SK-N-SH treated with all-trans-retinoic acid at 6 μM for 48 hours (cell line): ENCODE measurements around the gene ADH1C.
"Not testable (repeated sequence)": the region's sequence is repeated elsewhere in the genome, so short reads cannot be mapped to it uniquely, and the experiment has no call there.

Source experiments
- ATAC-seq: fragments of 200-7000 bp; cut with Tn5 transposase; 3 replicates; pipeline ENCODE4 v1.9.1; 2020; ENCODE audit warnings: mild to moderate bottlenecking, moderate library complexity
- ARNTL ChIP-seq: fragments of 450-650 bp; formaldehyde crosslinking; IDR thresholded peaks from 2 replicates; pipeline ENCODE4 v1.5.0; 2020; ENCODE audit warnings: low read depth, mild to moderate bottlenecking, moderate library complexity, borderline replicate concordance
- CREB5 ChIP-seq: fragments of 250-450 bp; sonication (Bioruptor Pico); IDR thresholded peaks from 2 replicates; pipeline ENCODE4 v1.5.1; 2020; ENCODE audit warnings: low read depth, mild to moderate bottlenecking, moderate library complexity
- ISL1 ChIP-seq: fragments of 250-450 bp; sonication (Bioruptor Pico); IDR thresholded peaks from 2 replicates; pipeline ENCODE4 v2.1.2; 2022; ENCODE audit warnings: mild to moderate bottlenecking, moderate library complexity
- OSR1 ChIP-seq: fragments of 250-450 bp; sonication (Bioruptor Pico); IDR thresholded peaks from 2 replicates; pipeline ENCODE4 v1.8.0; 2022; ENCODE audit warnings: moderate library complexity, mild to moderate bottlenecking, inconsistent platforms
- POU6F1 ChIP-seq: fragments of 250-450 bp; sonication (Bioruptor Pico); IDR thresholded peaks from 2 replicates; pipeline ENCODE4 v1.8.0; 2021; ENCODE audit warnings: low read depth, mild to moderate bottlenecking, moderate library complexity, borderline replicate concordance
- PPARA ChIP-seq: fragments of 250-450 bp; sonication (Bioruptor Pico); IDR thresholded peaks from 2 replicates; pipeline ENCODE4 v1.5.0; 2020; ENCODE audit warnings: mild to moderate bottlenecking, borderline replicate concordance
- RARB ChIP-seq: fragments of 250-450 bp; sonication (Bioruptor Pico); IDR thresholded peaks from 2 replicates; pipeline ENCODE4 v1.8.0; 2021; ENCODE audit warnings: mild to moderate bottlenecking, moderate library complexity
- SNAI2 ChIP-seq: fragments of 250-450 bp; sonication (Bioruptor Pico); IDR thresholded peaks from 2 replicates; pipeline ENCODE4 v1.5.0; 2020; ENCODE audit warnings: mild to moderate bottlenecking, moderate library complexity
- TOX ChIP-seq: fragments of 250-450 bp; sonication (Bioruptor Pico); IDR thresholded peaks from 2 replicates; pipeline ENCODE4 v1.8.0; 2021; ENCODE audit warnings: mild to moderate bottlenecking, moderate library complexity, borderline replicate concordance
- TSHZ2 ChIP-seq: fragments of 250-450 bp; sonication (Bioruptor Pico); IDR thresholded peaks from 2 replicates; pipeline ENCODE4 v1.5.0; 2020; ENCODE audit warnings: mild to moderate bottlenecking, moderate library complexity
- ZFP3 ChIP-seq: fragments of 250-450 bp; sonication (Bioruptor Pico); IDR thresholded peaks from 2 replicates; pipeline ENCODE4 v1.5.0; 2020; ENCODE audit warnings: mild to moderate bottlenecking, moderate library complexity
- ZNF565 ChIP-seq: fragments of 450-650 bp; formaldehyde crosslinking; conservative IDR thresholded peaks from 2 replicates; pipeline ENCODE4 v1.5.0; 2020; ENCODE audit warnings: low read depth, mild to moderate bottlenecking, moderate library complexity
- ZNF70 ChIP-seq: fragments of 450-650 bp; formaldehyde crosslinking; IDR thresholded peaks from 2 replicates; pipeline ENCODE4 v1.5.0; 2020; ENCODE audit warnings: mild to moderate bottlenecking, moderate library complexity
- ZNF8 ChIP-seq: fragments of 450-650 bp; formaldehyde crosslinking; IDR thresholded peaks from 2 replicates; pipeline ENCODE4 v1.5.0; 2020; ENCODE audit warnings: mild to moderate bottlenecking, moderate library complexity
- TF ChIP-seq, protein P1 (sequence below): fragments of 250-450 bp; sonication (Bioruptor Pico); IDR thresholded peaks from 2 replicates; pipeline ENCODE4 v1.5.1; 2021; ENCODE audit warnings: mild to moderate bottlenecking, moderate library complexity

The ADH1C gene

GRCh38 chr4:99379571-99379970 lies 27.0 kb upstream of the ADH1C start:
- TF ChIP-seq PPARA (CRISPR knock-in tag) (no peak), RARB (CRISPR knock-in tag) (no peak), ZNF8 (no peak), SNAI2 (CRISPR knock-in tag) (no peak), OSR1 (no peak), ZNF70 (CRISPR knock-in tag) (no peak), TSHZ2 (no peak), POU6F1 (no peak)
- ATAC-seq, result no peak

DNA sequence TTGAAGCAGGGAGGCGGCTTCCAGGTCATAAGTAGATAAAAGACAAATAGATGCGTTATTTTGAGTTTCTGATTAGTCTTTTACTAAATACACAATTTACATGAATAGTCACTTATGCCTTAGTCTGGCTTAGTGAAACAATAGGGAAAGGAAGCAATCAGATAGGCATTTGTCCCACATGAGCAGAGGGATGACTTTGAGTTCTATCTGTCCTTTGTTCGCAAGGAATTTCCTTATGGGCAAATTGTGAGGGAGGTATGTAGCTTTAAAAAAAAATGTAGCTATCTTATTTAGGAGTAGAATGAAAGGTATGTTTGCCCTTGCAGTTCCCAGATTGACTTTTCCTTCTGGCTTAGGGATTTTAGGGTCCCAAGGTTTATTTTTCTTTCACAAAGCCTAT lies 26.3 kb upstream of the ADH1C start:
- ATAC-seq, result no peak
- TF ChIP-seq ZFP3 (CRISPR knock-in tag) (no peak), ISL1 (no peak), TOX (no peak), ARNTL (no peak), TSHZ2 (no peak), ZNF565 (CRISPR knock-in tag) (no peak), SNAI2 (CRISPR knock-in tag) (no peak), OSR1 (no peak)
- TF ChIP-seq, protein P1, sequence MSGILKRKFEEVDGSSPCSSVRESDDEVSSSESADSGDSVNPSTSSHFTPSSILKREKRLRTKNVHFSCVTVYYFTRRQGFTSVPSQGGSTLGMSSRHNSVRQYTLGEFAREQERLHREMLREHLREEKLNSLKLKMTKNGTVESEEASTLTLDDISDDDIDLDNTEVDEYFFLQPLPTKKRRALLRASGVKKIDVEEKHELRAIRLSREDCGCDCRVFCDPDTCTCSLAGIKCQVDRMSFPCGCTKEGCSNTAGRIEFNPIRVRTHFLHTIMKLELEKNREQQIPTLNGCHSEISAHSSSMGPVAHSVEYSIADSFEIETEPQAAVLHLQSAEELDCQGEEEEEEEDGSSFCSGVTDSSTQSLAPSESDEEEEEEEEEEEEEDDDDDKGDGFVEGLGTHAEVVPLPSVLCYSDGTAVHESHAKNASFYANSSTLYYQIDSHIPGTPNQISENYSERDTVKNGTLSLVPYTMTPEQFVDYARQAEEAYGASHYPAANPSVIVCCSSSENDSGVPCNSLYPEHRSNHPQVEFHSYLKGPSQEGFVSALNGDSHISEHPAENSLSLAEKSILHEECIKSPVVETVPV, result no peak

DNA sequence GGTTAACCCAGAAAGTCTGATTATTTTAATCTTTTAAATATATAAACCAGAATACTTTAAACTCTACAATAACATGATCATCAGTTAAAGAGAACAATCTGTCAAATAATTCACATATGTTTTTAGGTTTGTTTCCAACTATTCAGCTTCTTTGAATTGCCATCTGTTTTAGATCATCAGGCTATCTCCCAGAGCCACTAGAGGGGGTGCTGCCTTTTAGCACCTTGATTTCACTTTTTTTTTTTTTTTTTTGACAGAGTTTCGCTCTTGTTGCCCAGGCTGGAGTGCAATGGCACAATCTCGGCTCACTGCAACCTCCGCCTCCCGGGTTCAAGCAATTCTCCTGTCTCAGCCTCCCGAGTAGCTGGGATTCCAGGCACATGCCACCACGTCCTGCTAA lies 24.8 kb upstream of the ADH1C start:
- peak; percentile 58; the same call in 2 of the 3 replicates for ATAC-seq

GRCh38 chr4:99372464-99372863 lies 19.9 kb upstream of the ADH1C start:
- ATAC-seq, result not testable (repeated sequence)

GRCh38 chr4:99367817-99368216 lies 15.3 kb upstream of the ADH1C start:
- ATAC-seq, result not testable (repeated sequence)

DNA sequence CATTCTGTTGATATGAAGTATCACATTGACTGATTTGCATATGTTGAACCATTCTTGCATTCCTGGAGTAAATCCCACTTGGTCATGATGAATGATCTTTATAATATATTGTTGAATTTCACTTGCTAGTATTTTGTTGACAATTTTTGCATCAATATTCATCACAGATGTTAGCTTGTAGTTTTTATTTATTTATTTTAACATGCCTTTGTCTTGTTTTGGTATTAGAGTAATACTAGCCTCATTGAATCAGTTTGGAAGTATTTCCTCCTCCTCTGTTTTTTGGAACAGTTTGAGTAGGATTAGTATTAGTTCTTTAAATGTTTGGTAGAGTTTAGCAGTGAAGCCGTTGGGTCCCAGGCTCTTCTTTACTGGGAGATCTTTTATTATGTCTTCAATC lies 13.9 kb upstream of the ADH1C start:
- ATAC-seq, result no peak
- TF ChIP-seq PPARA (CRISPR knock-in tag), result no peak
- TF ChIP-seq RARB (CRISPR knock-in tag), result no peak
- no peak for TF ChIP-seq ZFP3 (CRISPR knock-in tag)
- no peak for TF ChIP-seq CREB5
- TF ChIP-seq TOX, result no peak
- TF ChIP-seq POU6F1, result no peak
